NB4 (cell line): ENCODE data around the gene ASTN1.

ENCODE experiments used
- MYC ChIP-seq: IDR thresholded peaks from 2 replicates; pipeline ENCODE4 v1.6.1; 2011; ENCODE audit warnings: low read depth, low read length
- POLR2A ChIP-seq: IDR thresholded peaks from 2 replicates; pipeline ENCODE4 v1.6.1; 2011; ENCODE audit warnings: mild to moderate bottlenecking; ENCODE audit not compliant: insufficient read length; ENCODE audit errors: extremely low read depth
- TF ChIP-seq, protein P1 (sequence below): IDR thresholded peaks from 2 replicates; pipeline ENCODE4 v1.6.1; 2011; ENCODE audit warnings: low read depth, low read length
- TF ChIP-seq, protein P2 (sequence below): IDR thresholded peaks from one replicate; pipeline ENCODE4 v1.5.1; 2012; ENCODE audit warnings: low read depth, low read length

DNA sequence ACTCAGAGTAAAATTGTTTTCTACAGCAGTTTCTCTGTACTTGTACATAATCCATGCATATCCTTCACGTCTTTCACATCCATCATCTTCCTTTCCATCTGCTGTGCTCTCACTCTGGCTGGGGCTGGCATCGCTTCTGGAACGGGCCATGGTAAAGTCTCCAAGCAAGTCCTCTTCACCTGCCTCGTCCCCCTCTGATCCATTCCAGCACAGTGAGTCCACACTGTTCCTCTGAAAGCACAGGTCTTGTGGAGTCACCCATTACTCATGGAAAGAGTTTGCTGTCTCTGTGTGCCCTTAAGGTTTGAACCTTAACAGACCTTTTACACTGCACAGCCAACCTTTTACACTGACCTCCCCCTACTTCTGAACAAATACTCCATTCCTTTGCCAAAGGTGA is 313.6 kb downstream of the ASTN1 start:
- TF ChIP-seq, protein P1, sequence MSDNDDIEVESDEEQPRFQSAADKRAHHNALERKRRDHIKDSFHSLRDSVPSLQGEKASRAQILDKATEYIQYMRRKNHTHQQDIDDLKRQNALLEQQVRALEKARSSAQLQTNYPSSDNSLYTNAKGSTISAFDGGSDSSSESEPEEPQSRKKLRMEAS, result no peak
- TF ChIP-seq, protein P2, sequence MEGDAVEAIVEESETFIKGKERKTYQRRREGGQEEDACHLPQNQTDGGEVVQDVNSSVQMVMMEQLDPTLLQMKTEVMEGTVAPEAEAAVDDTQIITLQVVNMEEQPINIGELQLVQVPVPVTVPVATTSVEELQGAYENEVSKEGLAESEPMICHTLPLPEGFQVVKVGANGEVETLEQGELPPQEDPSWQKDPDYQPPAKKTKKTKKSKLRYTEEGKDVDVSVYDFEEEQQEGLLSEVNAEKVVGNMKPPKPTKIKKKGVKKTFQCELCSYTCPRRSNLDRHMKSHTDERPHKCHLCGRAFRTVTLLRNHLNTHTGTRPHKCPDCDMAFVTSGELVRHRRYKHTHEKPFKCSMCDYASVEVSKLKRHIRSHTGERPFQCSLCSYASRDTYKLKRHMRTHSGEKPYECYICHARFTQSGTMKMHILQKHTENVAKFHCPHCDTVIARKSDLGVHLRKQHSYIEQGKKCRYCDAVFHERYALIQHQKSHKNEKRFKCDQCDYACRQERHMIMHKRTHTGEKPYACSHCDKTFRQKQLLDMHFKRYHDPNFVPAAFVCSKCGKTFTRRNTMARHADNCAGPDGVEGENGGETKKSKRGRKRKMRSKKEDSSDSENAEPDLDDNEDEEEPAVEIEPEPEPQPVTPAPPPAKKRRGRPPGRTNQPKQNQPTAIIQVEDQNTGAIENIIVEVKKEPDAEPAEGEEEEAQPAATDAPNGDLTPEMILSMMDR, result no peak
- TF ChIP-seq POLR2A, result no peak
- no peak for TF ChIP-seq MYC
